Measurements from ENCODE around the gene ITFG1. TPM values are rescaled to one million over a fixed set of nuclear protein-coding genes. Genes with fewer than 3 reads are reported as not detected.

Gene ITFG1
- total and polyA plus RNA-seq, 2 of the 8 experiments (the other 6 are each of a cell fraction or from before 2014, with no cell fraction given) = 13.8 to 22.2 TPM

DNA sequence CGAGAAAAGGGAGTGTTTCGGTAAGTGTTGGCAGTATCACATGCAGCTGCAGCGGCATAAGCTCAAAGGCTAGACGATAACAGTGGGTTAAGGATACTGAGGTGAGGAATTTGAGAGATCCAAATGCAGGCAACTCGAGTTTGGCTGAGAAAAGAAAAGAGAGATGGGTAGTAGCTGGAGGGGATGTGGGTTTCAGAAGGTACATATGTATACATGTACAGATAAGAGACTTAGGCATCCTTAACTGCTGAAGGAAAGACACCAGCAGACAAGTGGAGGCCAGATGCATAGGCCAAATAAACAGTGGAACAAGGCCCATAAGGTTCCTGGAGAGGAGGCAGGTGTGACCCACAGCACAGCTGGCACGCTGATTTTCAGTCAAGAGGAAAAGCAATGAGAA lies 230.6 kb downstream of the ITFG1 start:
- peaks cover 0 to 1% of the 10 kb centered on the region in 2 experiments for H4K20me1 ChIP-seq (replicated peaks in 1 of 2; ENCODE audit: control insufficient read depth in 1 of 2, insufficient read depth in 2 of 2, low read length in 2 of 2)
- no peak overlapping the region for H3K9ac ChIP-seq (replicated peaks in 1 of 4; ENCODE audit: extremely low read depth in 1 of 4, low read depth in 3 of 4, low read length in 3 of 4)
- H3K79me2 ChIP-seq (ENCODE audit: control insufficient read depth in 1 of 2, insufficient read depth in 2 of 2, low read length in 2 of 2) = no peaks in the 10 kb centered on the region
- no peak overlapping the region for H3K4me3 ChIP-seq (ENCODE audit: extremely low read depth in 1 of 4, insufficient read depth in 2 of 4, low read depth in 3 of 4, low read length in 4 of 4)
- H3K79me1 ChIP-seq (ENCODE audit: low read depth, low read length) = no peaks in the 10 kb centered on the region
- ChIA-PET CTCF (ENCODE audit: partially characterized antibody) (no interaction called here), POLR2A (ENCODE audit: partially characterized antibody) (no interaction called here)
- H3K23me2 ChIP-seq (ENCODE audit: low read depth, low read length) = no peaks in the 10 kb centered on the region; the same call in 1 of the 2 replicates
- H3K27me3 ChIP-seq (replicated peaks in 1 of 4; ENCODE audit: control insufficient read depth in 3 of 4, extremely low read depth in 1 of 4, insufficient read depth in 3 of 4, low read length in 3 of 4) = no peaks in the 10 kb centered on the region
- no peak overlapping the region for H3K4ac ChIP-seq (replicated peaks; ENCODE audit: insufficient read length, low read depth, low read length)
- no peak overlapping the region for H3K23ac ChIP-seq (ENCODE audit: insufficient read length)
- TF ChIP-seq SIN3A (conservative IDR thresholded peaks at IDR 0.05 in 1 of 2, IDR thresholded peaks at IDR 0.05 in 1 of 2; ENCODE audit: low read depth in 1 of 2, low read length in 2 of 2) = no peak
- TF ChIP-seq, protein P1, sequence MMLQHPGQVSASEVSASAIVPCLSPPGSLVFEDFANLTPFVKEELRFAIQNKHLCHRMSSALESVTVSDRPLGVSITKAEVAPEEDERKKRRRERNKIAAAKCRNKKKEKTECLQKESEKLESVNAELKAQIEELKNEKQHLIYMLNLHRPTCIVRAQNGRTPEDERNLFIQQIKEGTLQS (IDR thresholded peaks at IDR 0.05; ENCODE audit: insufficient read depth, low read depth, low read length) = no peak
- FAIRE-seq (no peak), DNase-seq (ENCODE audit: low read depth in 1 of 2, low spot score in 2 of 2) (no peak)
- H3K27ac ChIP-seq (ENCODE audit: low read depth, low read length) = no peak overlapping the region
- H4K91ac ChIP-seq (replicated peaks; ENCODE audit: insufficient read length, low read length) = no peak overlapping the region
- H3K9me3 ChIP-seq (ENCODE audit: insufficient read depth in 2 of 2, low read depth in 1 of 2, low read length in 1 of 2) = no peaks in the 10 kb centered on the region
- no peak overlapping the region for H2AFZ ChIP-seq (ENCODE audit: low read length)
- H3K56ac ChIP-seq (replicated peaks; ENCODE audit: insufficient read length, low read depth, low read length) = no peak overlapping the region
- WGBS, 2 experiments (ENCODE audit: extremely low coverage in 1 of 2, insufficient coverage in 1 of 2, insufficient read length in 1 of 2, insufficient replicate concordance in 2 of 2, low coverage in 1 of 2, low lambda C conversion rate in 2 of 2, missing lambda C conversion rate in 1 of 2) = 94% methylated on average over 6 of the region's 6 CpGs; no CpG with 5 or more reads in 1 of the 2 experiments
- no peaks in the 10 kb centered on the region for H3K4me1 ChIP-seq (replicated peaks in 1 of 4; ENCODE audit: control insufficient read depth in 3 of 4, insufficient read depth in 4 of 4, low read length in 3 of 4)
- H3K4me2 ChIP-seq (ENCODE audit: insufficient read depth in 1 of 2, low read depth in 2 of 2, low read length in 2 of 2) = no peak overlapping the region
- no peak overlapping the region for H2BK15ac ChIP-seq (ENCODE audit: low read length)
- H2BK5ac ChIP-seq (ENCODE audit: low read depth, low read length) = no peak overlapping the region
- no peak overlapping the region for H4K5ac ChIP-seq (ENCODE audit: insufficient read length, low read depth, low read length)
- H3K14ac ChIP-seq (ENCODE audit: insufficient read length) = no peak overlapping the region
- H2AK5ac ChIP-seq (ENCODE audit: low read depth, low read length) = no peak overlapping the region
- no peak overlapping the region for H3K18ac ChIP-seq (ENCODE audit: extremely low read depth, low read length)
- H2BK20ac ChIP-seq (ENCODE audit: low read length) = no peak overlapping the region
- no peak overlapping the region for H2BK120ac ChIP-seq (replicated peaks; ENCODE audit: low read depth, low read length)
- H3K36me3 ChIP-seq (ENCODE audit: control insufficient read depth in 2 of 4, insufficient read depth in 4 of 4, low read length in 3 of 4) = no peaks in the 10 kb centered on the region
- no peak overlapping the region for H2BK12ac ChIP-seq (ENCODE audit: low read depth, low read length)
- H4K8ac ChIP-seq (ENCODE audit: extremely low read depth, insufficient read depth, low read length) = no peak overlapping the region

All from H1 (cell line).